GM23338 (cell line): ENCODE data around the gene HDAC1.

Experiments
- CREB1 ChIP-seq: fragments of 250-450 bp; sonication (Bioruptor Pico); IDR thresholded peaks from 2 replicates; pipeline ENCODE4 v1.5.0; 2020; ENCODE audit warnings: low read depth, mild to moderate bottlenecking, moderate library complexity
- CTCF ChIP-seq, 2 experiments: fragments of 200-600 bp in 1 of 2; sonication (generic) in 1 of 2; conservative IDR thresholded peaks; 2 replicates each; pipeline versions ENCODE4 v1.5.1 to v1.6.1; 2016 to 2017; ENCODE audit warnings: antibody characterized with exemption in 2 of 2, low read depth in 2 of 2, mild to moderate bottlenecking in 2 of 2, moderate library complexity in 1 of 2
- ETS1 ChIP-seq: IDR thresholded peaks from 2 replicates; pipeline ENCODE4 v1.6.1; 2016; ENCODE audit warnings: antibody characterized with exemption
- EZH2 ChIP-seq: fragments of 200-600 bp; sonication (generic); IDR thresholded peaks from one replicate; pipeline ENCODE4 v1.8.0; 2017; ENCODE audit warnings: antibody characterized with exemption, mild to moderate bottlenecking, low read depth; ENCODE audit not compliant: unreplicated experiment
- EZH2phosphoT487 ChIP-seq: fragments of 200-600 bp; sonication (generic); IDR thresholded peaks from one replicate; pipeline ENCODE4 v1.8.1; 2018; ENCODE audit warnings: antibody characterized with exemption; ENCODE audit not compliant: unreplicated experiment
- JUNB ChIP-seq: IDR thresholded peaks from one replicate; pipeline ENCODE4 v1.6.1; 2016; ENCODE audit warnings: antibody characterized with exemption; ENCODE audit not compliant: unreplicated experiment
- POLR2AphosphoS5 ChIP-seq: IDR thresholded peaks from 2 replicates; pipeline ENCODE4 v1.6.1; 2016; ENCODE audit warnings: antibody characterized with exemption, low read depth
- REST ChIP-seq: IDR thresholded peaks from one replicate; pipeline ENCODE4 v1.6.1; 2018; ENCODE audit warnings: antibody characterized with exemption; ENCODE audit not compliant: unreplicated experiment
- STAT1 ChIP-seq: IDR thresholded peaks from one replicate; pipeline ENCODE4 v1.6.1; 2016; ENCODE audit warnings: antibody characterized with exemption; ENCODE audit not compliant: unreplicated experiment
- ZNF114 ChIP-seq: fragments of 250-450 bp; sonication (Bioruptor Pico); IDR thresholded peaks from 2 replicates; pipeline ENCODE4 v1.5.0; 2020; ENCODE audit warnings: mild to moderate bottlenecking, moderate library complexity
- ZNF331 ChIP-seq: fragments of 250-450 bp; sonication (Bioruptor Pico); IDR thresholded peaks from 2 replicates; pipeline ENCODE4 v1.5.0; 2020; ENCODE audit warnings: low read depth, mild to moderate bottlenecking, moderate library complexity
- ZNF462 ChIP-seq: fragments of 250-450 bp; sonication (Bioruptor Pico); IDR thresholded peaks from 2 replicates; pipeline ENCODE4 v1.5.0; 2020; ENCODE audit warnings: mild to moderate bottlenecking, moderate library complexity

GRCh38 chr1:32275424-32275823 is 16.5 kb upstream of the HDAC1 start:
- no peak for TF ChIP-seq CTCF (conservative IDR thresholded peaks at IDR 0.05; ENCODE audit: low read depth in 2 of 2)
- no peak for TF ChIP-seq CREB1
- TF ChIP-seq REST, result no peak
- no peak for TF ChIP-seq EZH2
- TF ChIP-seq EZH2phosphoT487, result no peak
- no peak for TF ChIP-seq POLR2AphosphoS5
- no peak for TF ChIP-seq STAT1
- TF ChIP-seq JUNB, result no peak
- no peak for TF ChIP-seq ZNF331 (CRISPR knock-in tag)
- TF ChIP-seq ETS1, result no peak
- no peak for TF ChIP-seq ZNF462 (CRISPR knock-in tag)
- no peak for TF ChIP-seq ZNF114 (CRISPR knock-in tag)
